Colonic mucosa (tissue), 4 donors: ENCODE data around the gene LRRC26. TPM values are rescaled to one million over a fixed set of nuclear protein-coding genes. Genes with fewer than 3 reads are reported as not detected.

ENCODE experiments used
- DNase-seq: peaks from one replicate; pipeline ENCODE4 v3.0.0-alpha.2; 2020
- H3K27ac ChIP-seq: fragments of 200-600 bp; one replicate; pipeline ENCODE4 v1.8.0; 2021
- H3K27me3 ChIP-seq: fragments of 200-600 bp; one replicate; pipeline ENCODE4 v1.8.0; 2021
- H3K36me3 ChIP-seq: fragments of 200-600 bp; one replicate; pipeline ENCODE4 v1.8.0; 2021
- H3K4me1 ChIP-seq: fragments of 200-600 bp; one replicate; pipeline ENCODE4 v1.8.0; 2021; ENCODE audit warnings: mild to moderate bottlenecking
- H3K4me3 ChIP-seq: fragments of 200-600 bp; one replicate; pipeline ENCODE4 v1.8.0; 2021
- H3K9ac ChIP-seq, 2 donors: one replicate each; pipeline ENCODE4 v1.7.0; 2013; ENCODE audit warnings: control low read depth in 2 of 2, low read depth in 2 of 2, low read length in 2 of 2
- H3K9me3 ChIP-seq: fragments of 200-600 bp; one replicate; pipeline ENCODE4 v1.8.0; 2021
- CTCF ChIP-seq: fragments of 200-600 bp; IDR thresholded peaks from one replicate; pipeline ENCODE4 v1.8.0; 2022; ENCODE audit warnings: antibody characterized with exemption, mild to moderate bottlenecking
- intact Hi-C: fragments of 100-400 bp; cut with DNase I; formaldehyde crosslinking; loops from one replicate; pipeline ENCODE4 v1.14.1; 2022
- total RNA-seq, 2 donors: library from RNA; stranded (reverse); fragmentation: NEBNext Ultra II Directional in 1 of 2; extraction: Animal tissue kit (Norgen Biotek cat#: 25700) in 1 of 2; gene quantifications; one replicate each; pipeline ENCODE4 v1.2.1, GENCODE V29; 2021
- donor health status: healthy.
- donor health status: DM: no; HTN: no; CAD: no.
- donor health status: DM: no; HTN: no; CAD: no.

The LRRC26 gene
- total RNA-seq, 2 donors from 2014 or later, result 64.6 to 95.8 TPM

GRCh38 chr9:137185921-137186320 lies 16.1 kb upstream of the LRRC26 start:
- no peak overlapping the region for H3K4me3 ChIP-seq
- H3K27ac ChIP-seq, result no peak overlapping the region
- no peak overlapping the region for H3K9ac ChIP-seq
- no peaks in the 10 kb centered on the region for H3K27me3 ChIP-seq
- DNase-seq, result no peak
- TF ChIP-seq CTCF, result no peak
- H3K36me3 ChIP-seq, result peaks cover 3% of the 10 kb centered on the region
- intact Hi-C loops, result loop anchor here (5.0 kb wide), 1 partner anchor 41 kb away; the partner anchor contains the start of genes CYSRT1 and RNF224
- peaks cover 36% of the 10 kb centered on the region for H3K4me1 ChIP-seq
- H3K9me3 ChIP-seq, result no peaks in the 10 kb centered on the region

- no peak overlapping the region for H3K27ac ChIP-seq
- intact Hi-C loops, result loop anchor here (5.0 kb wide), 1 partner anchor 42 kb away; the partner anchor contains the start of genes CYSRT1 and RNF224
- peaks cover 28% of the 10 kb centered on the region for H3K4me1 ChIP-seq
- H3K27me3 ChIP-seq, result no peaks in the 10 kb centered on the region
- no peak for TF ChIP-seq CTCF
- H3K9ac ChIP-seq, result no peak overlapping the region
- DNase-seq, result no peak
- H3K9me3 ChIP-seq, result no peaks in the 10 kb centered on the region
- H3K4me3 ChIP-seq, result no peak overlapping the region
- H3K36me3 ChIP-seq, result peaks cover 3% of the 10 kb centered on the region
These were observed 15.2 kb upstream of the LRRC26 start for GRCh38 chr9:137184881-137185660.

- no peak for TF ChIP-seq CTCF
- Histone ChIP-seq H3K4me1 (peaks cover 18% of the 10 kb centered on the region), H3K36me3 (peaks cover 3% of the 10 kb centered on the region), H3K9me3 (no peaks in the 10 kb centered on the region), H3K4me3 (no peak overlapping the region), H3K27ac (no peak overlapping the region), H3K27me3 (no peaks in the 10 kb centered on the region), H3K9ac (no peak overlapping the region)
- DNase-seq, result no peak
- intact Hi-C loops, result no loop called here
These were observed 14.2 kb upstream of the LRRC26 start for GRCh38 chr9:137183980-137184595.

- Histone ChIP-seq H3K27me3 (no peaks in the 10 kb centered on the region), H3K4me1 (peaks cover 16% of the 10 kb centered on the region), H3K9me3 (no peaks in the 10 kb centered on the region), H3K27ac (no peak overlapping the region), H3K4me3 (no peak overlapping the region), H3K9ac (no peak overlapping the region), H3K36me3 (peaks cover 3% of the 10 kb centered on the region)
- TF ChIP-seq CTCF, result no peak
- DNase-seq, result no peak
- intact Hi-C loops, result no loop called here
These were observed 13.0 kb upstream of the LRRC26 start for GRCh38 chr9:137182836-137183235.

- no peak for DNase-seq
- Histone ChIP-seq H3K27me3 (no peaks in the 10 kb centered on the region), H3K4me3 (no peak overlapping the region), H3K9me3 (no peaks in the 10 kb centered on the region), H3K36me3 (peaks cover 3% of the 10 kb centered on the region), H3K4me1 (peaks cover 8% of the 10 kb centered on the region), H3K9ac (no peak overlapping the region), H3K27ac (no peak overlapping the region)
- intact Hi-C loops, result no loop called here
- TF ChIP-seq CTCF, result no peak
These were observed 11.8 kb upstream of the LRRC26 start for GRCh38 chr9:137181680-137182079.
